ENCODE data around the gene ARL10.

DNA sequence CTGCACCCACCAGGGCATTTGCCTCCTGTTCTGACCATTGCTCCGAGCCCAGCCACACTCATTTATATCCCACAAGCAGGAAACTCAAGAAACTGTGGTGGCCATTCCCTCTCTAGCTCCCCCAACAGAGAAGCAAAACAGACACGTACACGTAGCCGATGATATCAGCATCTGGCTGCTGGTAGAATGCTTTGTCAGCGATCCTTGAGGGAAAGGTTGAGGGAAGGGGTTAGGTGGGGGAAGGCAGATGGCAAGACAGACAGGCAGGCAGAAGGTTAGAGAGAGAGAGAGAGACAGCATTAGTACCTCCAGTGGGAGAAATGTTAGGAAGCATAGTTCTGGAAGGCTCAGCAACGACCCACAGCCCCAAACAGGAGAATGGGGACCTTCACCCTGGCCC, 31.0 kb downstream of the ARL10 start:
- no peak for TF ChIP-seq POLR2A (IDR thresholded peaks at IDR 0.05; ENCODE audit: borderline replicate concordance, extremely low read depth, insufficient read depth, insufficient read length)
- no peak for TF ChIP-seq FOSL1 (IDR thresholded peaks at IDR 0.05; ENCODE audit: low read depth)
